GM23338 (cell line): Measurements from ENCODE around the gene IFT43. TPM values are rescaled to one million over a fixed set of nuclear protein-coding genes. Genes with fewer than 3 reads are reported as not detected.

Experiments
- ATAC-seq: fragments of 200-7000 bp; cut with Tn5 transposase; 3 replicates; pipeline ENCODE4 v1.9.1; 2020
- DNase-seq: peaks from one replicate; pipeline ENCODE4 v3.0.0-alpha.2; 2015; ENCODE audit warnings: low spot score
- H2AFZ ChIP-seq: fragments of 200-600 bp; sonication (generic); 2 replicates; pipeline ENCODE4 v1.8.0; 2016; ENCODE audit warnings: antibody characterized with exemption, mild to moderate bottlenecking, moderate library complexity
- H3F3A ChIP-seq: fragments of 200-600 bp; sonication (generic); replicated peaks from 2 replicates; pipeline ENCODE4 v1.8.0; 2017; ENCODE audit warnings: antibody characterized with exemption, mixed run types, low read depth
- H3K27ac ChIP-seq: fragments of 200-600 bp; sonication (generic); 2 replicates; pipeline ENCODE4 v1.6.1; 2016; ENCODE audit warnings: low read depth
- H3K27me3 ChIP-seq: fragments of 200-600 bp; sonication (generic); 2 replicates; pipeline ENCODE4 v1.8.0; 2016; ENCODE audit warnings: mild to moderate bottlenecking, mixed run types, moderate library complexity; ENCODE audit not compliant: insufficient read depth
- H3K36me3 ChIP-seq: fragments of 200-600 bp; sonication (generic); 2 replicates; pipeline ENCODE4 v1.8.0; 2016; ENCODE audit warnings: mild to moderate bottlenecking; ENCODE audit not compliant: insufficient read depth
- H3K4me1 ChIP-seq: fragments of 200-600 bp; sonication (generic); 2 replicates; pipeline ENCODE4 v1.8.0; 2016; ENCODE audit warnings: mild to moderate bottlenecking, moderate library complexity; ENCODE audit not compliant: insufficient read depth
- H3K4me2 ChIP-seq: fragments of 200-600 bp; sonication (generic); 2 replicates; pipeline ENCODE4 v1.7.1; 2017; ENCODE audit warnings: mixed run types
- H3K4me3 ChIP-seq: fragments of 200-600 bp; sonication (generic); 2 replicates; pipeline ENCODE4 v1.6.1; 2016; ENCODE audit warnings: mixed run types
- H3K79me2 ChIP-seq: fragments of 200-600 bp; sonication (generic); replicated peaks from 2 replicates; pipeline ENCODE4 v1.8.0; 2017; ENCODE audit warnings: mild to moderate bottlenecking; ENCODE audit not compliant: insufficient read depth
- H3K9me2 ChIP-seq: fragments of 200-600 bp; sonication (generic); 2 replicates; pipeline ENCODE4 v1.8.0; 2017; ENCODE audit not compliant: insufficient read depth
- H4K20me1 ChIP-seq: fragments of 200-600 bp; sonication (generic); replicated peaks from 2 replicates; pipeline ENCODE4 v1.8.0; 2017; ENCODE audit warnings: mild to moderate bottlenecking; ENCODE audit not compliant: insufficient read depth
- H3K27ac Mint-ChIP-seq: 2 replicates; pipeline ENCODE4 v1.8.0; 2020; ENCODE audit warnings: inconsistent platforms, mild to moderate bottlenecking, moderate library complexity, mixed read lengths
- H3K27me3 Mint-ChIP-seq: 3 replicates; pipeline ENCODE4 v1.8.0; 2022; ENCODE audit warnings: low read depth, mild to moderate bottlenecking, moderate library complexity, mixed read lengths, inconsistent platforms; ENCODE audit not compliant: insufficient read depth, poor library complexity
- H3K36me3 Mint-ChIP-seq: 3 replicates; pipeline ENCODE4 v1.8.0; 2021; ENCODE audit warnings: low read depth, mild to moderate bottlenecking, inconsistent platforms, moderate library complexity, mixed read lengths
- H3K4me1 Mint-ChIP-seq: 3 replicates; pipeline ENCODE4 v1.8.0; 2020; ENCODE audit warnings: mild to moderate bottlenecking, inconsistent platforms, mixed read lengths
- H3K4me3 Mint-ChIP-seq: 3 replicates; pipeline ENCODE4 v1.8.0; 2021; ENCODE audit warnings: moderate library complexity, mild to moderate bottlenecking, inconsistent platforms, mixed read lengths
- H3K9me3 Mint-ChIP-seq: 3 replicates; pipeline ENCODE4 v1.8.0; 2020; ENCODE audit warnings: moderate library complexity, mild to moderate bottlenecking, inconsistent platforms, mixed read lengths
- CREB1 ChIP-seq: fragments of 250-450 bp; sonication (Bioruptor Pico); IDR thresholded peaks from 2 replicates; pipeline ENCODE4 v1.5.0; 2020; ENCODE audit warnings: low read depth, mild to moderate bottlenecking, moderate library complexity
- CTCF ChIP-seq, 2 experiments: fragments of 200-600 bp in 1 of 2; sonication (generic) in 1 of 2; conservative IDR thresholded peaks; 2 replicates each; pipeline versions ENCODE4 v1.5.1 to v1.6.1; 2016 to 2017; ENCODE audit warnings: antibody characterized with exemption in 2 of 2, low read depth in 2 of 2, mild to moderate bottlenecking in 2 of 2, moderate library complexity in 1 of 2
- ETS1 ChIP-seq: IDR thresholded peaks from 2 replicates; pipeline ENCODE4 v1.6.1; 2016; ENCODE audit warnings: antibody characterized with exemption
- EZH2 ChIP-seq: fragments of 200-600 bp; sonication (generic); IDR thresholded peaks from one replicate; pipeline ENCODE4 v1.8.0; 2017; ENCODE audit warnings: antibody characterized with exemption, mild to moderate bottlenecking, low read depth; ENCODE audit not compliant: unreplicated experiment
- EZH2phosphoT487 ChIP-seq: fragments of 200-600 bp; sonication (generic); IDR thresholded peaks from one replicate; pipeline ENCODE4 v1.8.1; 2018; ENCODE audit warnings: antibody characterized with exemption; ENCODE audit not compliant: unreplicated experiment
- JUNB ChIP-seq: IDR thresholded peaks from one replicate; pipeline ENCODE4 v1.6.1; 2016; ENCODE audit warnings: antibody characterized with exemption; ENCODE audit not compliant: unreplicated experiment
- NANOG ChIP-seq: IDR thresholded peaks from 2 replicates; pipeline ENCODE4 v1.6.1; 2016; ENCODE audit warnings: antibody characterized with exemption, borderline replicate concordance
- POLR2AphosphoS5 ChIP-seq: IDR thresholded peaks from 2 replicates; pipeline ENCODE4 v1.6.1; 2016; ENCODE audit warnings: antibody characterized with exemption, low read depth
- REST ChIP-seq: IDR thresholded peaks from one replicate; pipeline ENCODE4 v1.6.1; 2018; ENCODE audit warnings: antibody characterized with exemption; ENCODE audit not compliant: unreplicated experiment
- STAT1 ChIP-seq: IDR thresholded peaks from one replicate; pipeline ENCODE4 v1.6.1; 2016; ENCODE audit warnings: antibody characterized with exemption; ENCODE audit not compliant: unreplicated experiment
- ZNF114 ChIP-seq: fragments of 250-450 bp; sonication (Bioruptor Pico); IDR thresholded peaks from 2 replicates; pipeline ENCODE4 v1.5.0; 2020; ENCODE audit warnings: mild to moderate bottlenecking, moderate library complexity
- ZNF331 ChIP-seq: fragments of 250-450 bp; sonication (Bioruptor Pico); IDR thresholded peaks from 2 replicates; pipeline ENCODE4 v1.5.0; 2020; ENCODE audit warnings: low read depth, mild to moderate bottlenecking, moderate library complexity
- ZNF462 ChIP-seq: fragments of 250-450 bp; sonication (Bioruptor Pico); IDR thresholded peaks from 2 replicates; pipeline ENCODE4 v1.5.0; 2020; ENCODE audit warnings: mild to moderate bottlenecking, moderate library complexity
- polyA plus RNA-seq: library from polyadenylated mRNA; unstranded; fragments of >200 nt; fragmentation: Nextera tagmentation; extraction: Ambion mirVana; gene quantifications from 2 replicates; pipeline ENCODE4 v1.2.1, GENCODE V29; 2016
- total RNA-seq: library from RNA; depleted of rRNA; stranded (reverse); fragments of >200 nt; shearing (Covaris generic); gene quantifications from 2 replicates; pipeline ENCODE4 v1.2.3, GENCODE V29; 2014

The IFT43 gene
- total and polyA plus RNA-seq, 2 experiments from 2014 or later = 21.5 to 43.1 TPM

GRCh38 chr14:75987201-75987970, 1.8 kb downstream of the IFT43 start:
- ATAC-seq (no peak), DNase-seq (no peak)
- peaks cover 24% of the 10 kb centered on the region for H3K27me3 ChIP-seq
- no peak overlapping the region for H3K27ac Mint-ChIP-seq
- H3K4me1 ChIP-seq = peaks cover 11% of the 10 kb centered on the region; the same call in 1 of the 2 replicates
- no peaks in the 10 kb centered on the region for H3K36me3 Mint-ChIP-seq
- TF ChIP-seq EZH2phosphoT487 (no peak), POLR2AphosphoS5 (no peak), ZNF114 (CRISPR knock-in tag) (no peak), NANOG (no peak), EZH2 (no peak), ZNF462 (CRISPR knock-in tag) (no peak), CTCF (conservative IDR thresholded peaks at IDR 0.05; ENCODE audit: low read depth in 2 of 2) (no peak), JUNB (no peak), ETS1 (no peak), ZNF331 (CRISPR knock-in tag) (no peak), REST (no peak), CREB1 (CRISPR knock-in tag) (no peak), STAT1 (no peak)
- peaks cover 9% of the 10 kb centered on the region for H3K4me1 Mint-ChIP-seq
- peaks cover 15% of the 10 kb centered on the region for H3K27me3 Mint-ChIP-seq
- H4K20me1 ChIP-seq = no peaks in the 10 kb centered on the region; the same call in none of the 2 replicates
- peaks cover 11% of the 10 kb centered on the region; the same call in 1 of the 2 replicates for H3K79me2 ChIP-seq
- H3K9me3 Mint-ChIP-seq = no peaks in the 10 kb centered on the region
- no peak overlapping the region for H3K27ac ChIP-seq
- no peaks in the 10 kb centered on the region for H3K9me2 ChIP-seq
- no peak overlapping the region for H2AFZ ChIP-seq
- no peak overlapping the region for H3K4me3 ChIP-seq
- 0 out of 2 replicates have a peak, but pooled peaks cover 2% of the 10 kb centered on the region for H3F3A ChIP-seq
- H3K36me3 ChIP-seq = no peaks in the 10 kb centered on the region
- H3K4me3 Mint-ChIP-seq = no peak overlapping the region
- no peak overlapping the region for H3K4me2 ChIP-seq
